Measurements from ENCODE around the gene CEP44.
"Not testable (repeated sequence)": the region's sequence is repeated elsewhere in the genome, so short reads cannot be mapped to it uniquely, and the experiment has no call there.

The CEP44 gene

GRCh38 chr4:174324725-174325124 is 41.0 kb downstream of the CEP44 start:
- no peak for DNase-seq

- DNase-seq, result no peak
Measured at GRCh38 chr4:174332741-174333493, 49.2 kb downstream of the CEP44 start.

- DNase-seq, result no peak
Measured at GRCh38 chr4:174334628-174335027, 50.9 kb downstream of the CEP44 start.

GRCh38 chr4:174340714-174341113 is 57.0 kb downstream of the CEP44 start:
- DNase-seq, result no peak

GRCh38 chr4:174349156-174349555 is 65.4 kb downstream of the CEP44 start:
- DNase-seq, result no peak

GRCh38 chr4:174352061-174352819 is 68.5 kb downstream of the CEP44 start:
- no peak for DNase-seq

GRCh38 chr4:174357321-174357720 is 73.6 kb downstream of the CEP44 start:
- DNase-seq, result no peak

- DNase-seq, result no peak
Measured at GRCh38 chr4:174358410-174358809, 74.7 kb downstream of the CEP44 start.

- no peak for DNase-seq
Measured at GRCh38 chr4:174358829-174359228, 75.1 kb downstream of the CEP44 start.

- DNase-seq, result no peak
Measured at GRCh38 chr4:174362340-174362739, 78.6 kb downstream of the CEP44 start.

GRCh38 chr4:174363782-174364181 is 80.1 kb downstream of the CEP44 start:
- DNase-seq, result not testable (repeated sequence)

- peak; percentile 17 for DNase-seq
Measured at GRCh38 chr4:174365018-174365587, 81.4 kb downstream of the CEP44 start.

GRCh38 chr4:174369985-174370384 is 86.3 kb downstream of the CEP44 start:
- no peak for DNase-seq

GRCh38 chr4:174373821-174374220 is 90.1 kb downstream of the CEP44 start:
- DNase-seq, result no peak

- no peak for DNase-seq
Measured at GRCh38 chr4:174375422-174375821, 91.7 kb downstream of the CEP44 start.

- no peak for DNase-seq
Measured at GRCh38 chr4:174377613-174378012, 93.9 kb downstream of the CEP44 start.

- no peak for DNase-seq
Measured at GRCh38 chr4:174378951-174379350, 95.2 kb downstream of the CEP44 start.

- not testable (repeated sequence) for DNase-seq
Measured at GRCh38 chr4:174380206-174380605, 96.5 kb downstream of the CEP44 start.

GRCh38 chr4:174380699-174381439 is 97.2 kb downstream of the CEP44 start:
- no peak for DNase-seq

- DNase-seq, result no peak
Measured at GRCh38 chr4:174381440-174381800, 97.7 kb downstream of the CEP44 start.
